SK-N-MC (cell line): ENCODE data around the gene RHBDD1.

Source experiments
- EZH2 ChIP-seq: fragments of 200-600 bp; sonication (generic); IDR thresholded peaks from one replicate; pipeline ENCODE4 v1.6.1; 2017; ENCODE audit warnings: antibody characterized with exemption
- POLR2AphosphoS5 ChIP-seq: IDR thresholded peaks from 2 replicates; pipeline ENCODE4 v1.6.1; 2012; ENCODE audit warnings: mild to moderate bottlenecking, low read depth, low read length, borderline replicate concordance

DNA sequence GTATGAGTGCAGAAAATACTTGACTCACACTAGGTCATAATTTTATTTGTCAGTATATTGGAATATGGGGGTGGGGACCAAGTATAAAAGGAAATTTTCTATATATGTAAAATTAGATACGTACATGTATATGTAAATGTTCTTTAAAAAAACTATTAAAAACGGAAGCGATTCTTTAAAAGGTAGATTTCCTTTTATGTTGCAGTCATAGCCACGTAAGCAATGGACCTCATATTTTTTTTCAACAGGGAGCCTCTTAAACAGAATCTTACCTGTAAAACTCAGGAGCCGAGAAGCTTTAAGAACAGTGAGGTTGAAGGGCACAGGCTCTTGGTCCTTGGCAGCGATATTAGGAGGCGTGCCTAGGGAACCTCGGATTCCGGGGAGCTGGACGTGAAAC lies 3.3 kb downstream of the RHBDD1 start:
- TF ChIP-seq EZH2 (no peak), POLR2AphosphoS5 (no peak)
